ENCODE measurements around the gene SCYL2.

The SCYL2 gene

GRCh38 chr12:100372853-100373640, 106.1 kb downstream of the SCYL2 start:
- no peak for DNase-seq (ENCODE audit: low read depth in 2 of 2)

GRCh38 chr12:100375038-100375735, 108.2 kb downstream of the SCYL2 start:
- DNase-seq (ENCODE audit: low read depth in 2 of 2), result no peak

GRCh38 chr12:100376161-100376560, 109.2 kb downstream of the SCYL2 start:
- no peak for DNase-seq (ENCODE audit: low read depth in 2 of 2)

- DNase-seq (ENCODE audit: low read depth in 2 of 2), result no peak
These were observed 114.4 kb downstream of the SCYL2 start for GRCh38 chr12:100381379-100381778.

GRCh38 chr12:100382338-100382737, 115.4 kb downstream of the SCYL2 start:
- DNase-seq (ENCODE audit: low read depth in 2 of 2), result no peak

GRCh38 chr12:100383586-100384558, 116.9 kb downstream of the SCYL2 start:
- DNase-seq (ENCODE audit: low read depth in 2 of 2), result no peak

GRCh38 chr12:100384559-100384935, 117.6 kb downstream of the SCYL2 start:
- DNase-seq (ENCODE audit: low read depth in 2 of 2), result no peak

- DNase-seq (ENCODE audit: low read depth in 2 of 2), result no peak
These were observed 121.4 kb downstream of the SCYL2 start for GRCh38 chr12:100388382-100388781.

All from stimulated activated CD4-positive, alpha-beta T cell treated with anti-CD3 and anti-CD28 coated beads, Interleukin-1b, Interleukin-23, amount 100 ng/mL, for 1 hour (primary cell).